Measurements from ENCODE around the gene LRTM2.

The LRTM2 gene

GRCh38 chr12:1804545-1805332 lies 15.6 kb upstream of the LRTM2 start:
- H3K36me3 ChIP-seq (ENCODE audit: control insufficient read depth, insufficient read depth, low read length): no peaks in the 10 kb centered on the region
- H3K27me3 ChIP-seq (replicated peaks; ENCODE audit: control insufficient read depth, insufficient read depth, low read length): no peaks in the 10 kb centered on the region
- H3K4me3 ChIP-seq (replicated peaks; ENCODE audit: low read depth, low read length): no peak overlapping the region
- TF ChIP-seq CTCF (IDR thresholded peaks at IDR 0.05; ENCODE audit: insufficient read depth, low read length, poor library complexity, severe bottlenecking): no peak
- DNase-seq (ENCODE audit: extremely low read depth, insufficient read length): peak; percentile 75

GRCh38 chr12:1805441-1806081 lies 14.8 kb upstream of the LRTM2 start:
- no peak overlapping the region for H3K4me3 ChIP-seq (replicated peaks; ENCODE audit: low read depth, low read length)
- no peaks in the 10 kb centered on the region for H3K27me3 ChIP-seq (replicated peaks; ENCODE audit: control insufficient read depth, insufficient read depth, low read length)
- no peak for TF ChIP-seq CTCF (IDR thresholded peaks at IDR 0.05; ENCODE audit: insufficient read depth, low read length, poor library complexity, severe bottlenecking)
- DNase-seq (ENCODE audit: extremely low read depth, insufficient read length): no peak
- no peaks in the 10 kb centered on the region for H3K36me3 ChIP-seq (ENCODE audit: control insufficient read depth, insufficient read depth, low read length)

- Histone ChIP-seq H3K4me3 (replicated peaks; ENCODE audit: low read depth, low read length) (no peak overlapping the region), H3K36me3 (ENCODE audit: control insufficient read depth, insufficient read depth, low read length) (no peaks in the 10 kb centered on the region), H3K27me3 (replicated peaks; ENCODE audit: control insufficient read depth, insufficient read depth, low read length) (no peaks in the 10 kb centered on the region)
- no peak for DNase-seq (ENCODE audit: extremely low read depth, insufficient read length)
- TF ChIP-seq CTCF (IDR thresholded peaks at IDR 0.05; ENCODE audit: insufficient read depth, low read length, poor library complexity, severe bottlenecking): no peak
Observed at GRCh38 chr12:1806301-1807086, 13.9 kb upstream of the LRTM2 start.

- H3K27me3 ChIP-seq (replicated peaks; ENCODE audit: control insufficient read depth, insufficient read depth, low read length): no peaks in the 10 kb centered on the region
- no peaks in the 10 kb centered on the region for H3K36me3 ChIP-seq (ENCODE audit: control insufficient read depth, insufficient read depth, low read length)
- no peak overlapping the region for H3K4me3 ChIP-seq (replicated peaks; ENCODE audit: low read depth, low read length)
- TF ChIP-seq CTCF (IDR thresholded peaks at IDR 0.05; ENCODE audit: insufficient read depth, low read length, poor library complexity, severe bottlenecking): no peak
- no peak for DNase-seq (ENCODE audit: extremely low read depth, insufficient read length)
Observed at GRCh38 chr12:1807087-1807860, 13.1 kb upstream of the LRTM2 start.

GRCh38 chr12:1808036-1808797 lies 12.1 kb upstream of the LRTM2 start:
- TF ChIP-seq CTCF (IDR thresholded peaks at IDR 0.05; ENCODE audit: insufficient read depth, low read length, poor library complexity, severe bottlenecking): no peak
- Histone ChIP-seq H3K27me3 (replicated peaks; ENCODE audit: control insufficient read depth, insufficient read depth, low read length) (no peaks in the 10 kb centered on the region), H3K4me3 (replicated peaks; ENCODE audit: low read depth, low read length) (no peak overlapping the region), H3K36me3 (ENCODE audit: control insufficient read depth, insufficient read depth, low read length) (no peaks in the 10 kb centered on the region)
- no peak for DNase-seq (ENCODE audit: extremely low read depth, insufficient read length)
